Mammary epithelial cell (primary cell): ENCODE data around the gene SNX15.
A peak's percentile ranks its signal among the peaks of the same experiment; 100 is the strongest.

Experiments
- CTCF ChIP-seq, 2 donors: IDR thresholded peaks in 1 of 2; conservative IDR thresholded peaks in 1 of 2; 2 replicates each; pipeline ENCODE4 v1.5.1; 2011 to 2012; ENCODE audit warnings: inconsistent platforms in 2 of 2, low read length in 2 of 2, mild to moderate bottlenecking in 2 of 2, control low read depth in 1 of 2, low read depth in 1 of 2; ENCODE audit not compliant: insufficient read depth in 1 of 2; ENCODE audit errors: extremely low read depth in 1 of 2
- EZH2 ChIP-seq: IDR thresholded peaks from 2 replicates; pipeline ENCODE4 v1.6.1; 2012; ENCODE audit warnings: low read length, inconsistent platforms, borderline replicate concordance

GRCh38 chr11:65078151-65078550 is 50.9 kb downstream of the SNX15 start:
- TF ChIP-seq CTCF (conservative IDR thresholded peaks at IDR 0.05 in 1 of 2, IDR thresholded peaks at IDR 0.05 in 1 of 2; ENCODE audit: extremely low read depth in 1 of 2, insufficient read depth in 1 of 2, low read depth in 1 of 2, low read length in 2 of 2) (peak; percentile 72 to 75), EZH2 (no peak)
